ENCODE data around the gene CMSS1.

DNA sequence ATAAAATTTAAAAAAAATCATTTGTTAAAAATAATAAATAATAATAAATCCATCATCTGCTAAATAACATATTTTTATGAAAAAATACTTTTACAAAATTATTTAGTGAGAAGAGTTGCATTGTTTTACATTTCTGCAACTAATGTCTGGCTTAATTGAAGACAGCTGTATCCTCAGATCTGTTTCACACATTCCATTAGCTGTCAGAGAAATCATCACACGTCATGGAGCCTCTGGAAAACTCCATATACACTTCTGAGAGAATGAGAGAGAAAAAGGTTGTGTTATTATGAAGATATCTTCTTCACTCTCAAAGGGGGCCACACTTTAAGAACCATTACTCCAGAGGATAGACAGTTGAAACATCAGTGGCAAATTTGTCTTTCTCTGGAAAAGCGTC, 40.8 kb downstream of the CMSS1 start:
- peak; percentile 18 for TF ChIP-seq POLR2AphosphoS5 (IDR thresholded peaks at IDR 0.05)
- TF ChIP-seq, protein P1, sequence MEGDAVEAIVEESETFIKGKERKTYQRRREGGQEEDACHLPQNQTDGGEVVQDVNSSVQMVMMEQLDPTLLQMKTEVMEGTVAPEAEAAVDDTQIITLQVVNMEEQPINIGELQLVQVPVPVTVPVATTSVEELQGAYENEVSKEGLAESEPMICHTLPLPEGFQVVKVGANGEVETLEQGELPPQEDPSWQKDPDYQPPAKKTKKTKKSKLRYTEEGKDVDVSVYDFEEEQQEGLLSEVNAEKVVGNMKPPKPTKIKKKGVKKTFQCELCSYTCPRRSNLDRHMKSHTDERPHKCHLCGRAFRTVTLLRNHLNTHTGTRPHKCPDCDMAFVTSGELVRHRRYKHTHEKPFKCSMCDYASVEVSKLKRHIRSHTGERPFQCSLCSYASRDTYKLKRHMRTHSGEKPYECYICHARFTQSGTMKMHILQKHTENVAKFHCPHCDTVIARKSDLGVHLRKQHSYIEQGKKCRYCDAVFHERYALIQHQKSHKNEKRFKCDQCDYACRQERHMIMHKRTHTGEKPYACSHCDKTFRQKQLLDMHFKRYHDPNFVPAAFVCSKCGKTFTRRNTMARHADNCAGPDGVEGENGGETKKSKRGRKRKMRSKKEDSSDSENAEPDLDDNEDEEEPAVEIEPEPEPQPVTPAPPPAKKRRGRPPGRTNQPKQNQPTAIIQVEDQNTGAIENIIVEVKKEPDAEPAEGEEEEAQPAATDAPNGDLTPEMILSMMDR (IDR thresholded peaks at IDR 0.05; ENCODE audit: poor library complexity, severe bottlenecking) = no peak
- peak; percentile 21 for TF ChIP-seq EP300 (conservative IDR thresholded peaks at IDR 0.05; ENCODE audit: poor library complexity, severe bottlenecking)
- no peak for TF ChIP-seq MXI1 (conservative IDR thresholded peaks at IDR 0.05; ENCODE audit: poor library complexity, severe bottlenecking)
- no peak for TF ChIP-seq EZH2 (IDR thresholded peaks at IDR 0.05; ENCODE audit: borderline replicate concordance, insufficient read depth, low read length, poor library complexity, severe bottlenecking)
- no peak for TF ChIP-seq TAF1 (IDR thresholded peaks at IDR 0.05; ENCODE audit: low read depth)
- no peak for TF ChIP-seq RAD21 (conservative IDR thresholded peaks at IDR 0.05)
- TF ChIP-seq, protein P2, sequence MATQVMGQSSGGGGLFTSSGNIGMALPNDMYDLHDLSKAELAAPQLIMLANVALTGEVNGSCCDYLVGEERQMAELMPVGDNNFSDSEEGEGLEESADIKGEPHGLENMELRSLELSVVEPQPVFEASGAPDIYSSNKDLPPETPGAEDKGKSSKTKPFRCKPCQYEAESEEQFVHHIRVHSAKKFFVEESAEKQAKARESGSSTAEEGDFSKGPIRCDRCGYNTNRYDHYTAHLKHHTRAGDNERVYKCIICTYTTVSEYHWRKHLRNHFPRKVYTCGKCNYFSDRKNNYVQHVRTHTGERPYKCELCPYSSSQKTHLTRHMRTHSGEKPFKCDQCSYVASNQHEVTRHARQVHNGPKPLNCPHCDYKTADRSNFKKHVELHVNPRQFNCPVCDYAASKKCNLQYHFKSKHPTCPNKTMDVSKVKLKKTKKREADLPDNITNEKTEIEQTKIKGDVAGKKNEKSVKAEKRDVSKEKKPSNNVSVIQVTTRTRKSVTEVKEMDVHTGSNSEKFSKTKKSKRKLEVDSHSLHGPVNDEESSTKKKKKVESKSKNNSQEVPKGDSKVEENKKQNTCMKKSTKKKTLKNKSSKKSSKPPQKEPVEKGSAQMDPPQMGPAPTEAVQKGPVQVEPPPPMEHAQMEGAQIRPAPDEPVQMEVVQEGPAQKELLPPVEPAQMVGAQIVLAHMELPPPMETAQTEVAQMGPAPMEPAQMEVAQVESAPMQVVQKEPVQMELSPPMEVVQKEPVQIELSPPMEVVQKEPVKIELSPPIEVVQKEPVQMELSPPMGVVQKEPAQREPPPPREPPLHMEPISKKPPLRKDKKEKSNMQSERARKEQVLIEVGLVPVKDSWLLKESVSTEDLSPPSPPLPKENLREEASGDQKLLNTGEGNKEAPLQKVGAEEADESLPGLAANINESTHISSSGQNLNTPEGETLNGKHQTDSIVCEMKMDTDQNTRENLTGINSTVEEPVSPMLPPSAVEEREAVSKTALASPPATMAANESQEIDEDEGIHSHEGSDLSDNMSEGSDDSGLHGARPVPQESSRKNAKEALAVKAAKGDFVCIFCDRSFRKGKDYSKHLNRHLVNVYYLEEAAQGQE (IDR thresholded peaks at IDR 0.05; ENCODE audit: borderline replicate concordance) = no peak
